22Rv1 (cell line): ENCODE data around the gene APOA5.

Experiments
- ZFX ChIP-seq: fragments of 450-650 bp; IDR thresholded peaks from 2 replicates; pipeline ENCODE4 v1.6.1; 2017; ENCODE audit warnings: antibody characterized with exemption, borderline replicate concordance
- TF ChIP-seq, protein P1 (sequence below): fragments of 450-650 bp; IDR thresholded peaks from 2 replicates; pipeline ENCODE4 v1.5.1; 2017; ENCODE audit warnings: mild to moderate bottlenecking

- TF ChIP-seq, protein P1, sequence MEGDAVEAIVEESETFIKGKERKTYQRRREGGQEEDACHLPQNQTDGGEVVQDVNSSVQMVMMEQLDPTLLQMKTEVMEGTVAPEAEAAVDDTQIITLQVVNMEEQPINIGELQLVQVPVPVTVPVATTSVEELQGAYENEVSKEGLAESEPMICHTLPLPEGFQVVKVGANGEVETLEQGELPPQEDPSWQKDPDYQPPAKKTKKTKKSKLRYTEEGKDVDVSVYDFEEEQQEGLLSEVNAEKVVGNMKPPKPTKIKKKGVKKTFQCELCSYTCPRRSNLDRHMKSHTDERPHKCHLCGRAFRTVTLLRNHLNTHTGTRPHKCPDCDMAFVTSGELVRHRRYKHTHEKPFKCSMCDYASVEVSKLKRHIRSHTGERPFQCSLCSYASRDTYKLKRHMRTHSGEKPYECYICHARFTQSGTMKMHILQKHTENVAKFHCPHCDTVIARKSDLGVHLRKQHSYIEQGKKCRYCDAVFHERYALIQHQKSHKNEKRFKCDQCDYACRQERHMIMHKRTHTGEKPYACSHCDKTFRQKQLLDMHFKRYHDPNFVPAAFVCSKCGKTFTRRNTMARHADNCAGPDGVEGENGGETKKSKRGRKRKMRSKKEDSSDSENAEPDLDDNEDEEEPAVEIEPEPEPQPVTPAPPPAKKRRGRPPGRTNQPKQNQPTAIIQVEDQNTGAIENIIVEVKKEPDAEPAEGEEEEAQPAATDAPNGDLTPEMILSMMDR = no peak
- no peak for TF ChIP-seq ZFX
Measured at GRCh38 chr11:116788975-116789374, 2.7 kb downstream of the APOA5 start.
